ES-I3 (cell line): ENCODE results near the gene PFKFB4.

ENCODE experiments used
- H3K36me3 ChIP-seq: 2 replicates; pipeline ENCODE4 v1.6.1; 2013; ENCODE audit warnings: mild to moderate bottlenecking, low read length, control low read depth, moderate library complexity; ENCODE audit not compliant: insufficient read depth
- H3K4me1 ChIP-seq: 2 replicates; pipeline ENCODE4 v1.6.1; 2013; ENCODE audit warnings: mild to moderate bottlenecking, control low read depth, low read length; ENCODE audit not compliant: insufficient read depth
- H3K9ac ChIP-seq: 2 replicates; pipeline ENCODE4 v1.6.1; 2013; ENCODE audit warnings: low read depth, mild to moderate bottlenecking, low read length, moderate library complexity
- H3K9me3 ChIP-seq: 2 replicates; pipeline ENCODE4 v1.6.1; 2013; ENCODE audit warnings: mild to moderate bottlenecking, low read length, moderate library complexity; ENCODE audit not compliant: control insufficient read depth, insufficient read depth

Gene PFKFB4

GRCh38 chr3:48569808-48570450, 13.3 kb upstream of the PFKFB4 start:
- Histone ChIP-seq H3K36me3 (peaks cover 13% of the 10 kb centered on the region; the same call in 1 of the 2 replicates), H3K4me1 (no peaks in the 10 kb centered on the region), H3K9ac (no peak overlapping the region), H3K9me3 (no peaks in the 10 kb centered on the region)

- Histone ChIP-seq H3K36me3 (peaks cover 15% of the 10 kb centered on the region; the same call in 1 of the 2 replicates), H3K9ac (no peak overlapping the region), H3K9me3 (no peaks in the 10 kb centered on the region), H3K4me1 (no peaks in the 10 kb centered on the region)
Measured at GRCh38 chr3:48569400-48569799, 12.8 kb upstream of the PFKFB4 start.

- Histone ChIP-seq H3K4me1 (peaks cover 5% of the 10 kb centered on the region; the same call in 1 of the 2 replicates), H3K9ac (no peak overlapping the region), H3K36me3 (0 out of 2 replicates have a peak, but pooled peaks cover 7% of the 10 kb centered on the region), H3K9me3 (no peaks in the 10 kb centered on the region)
Measured at GRCh38 chr3:48568476-48568875, 11.9 kb upstream of the PFKFB4 start.

GRCh38 chr3:48567500-48567899, 10.9 kb upstream of the PFKFB4 start:
- no peak overlapping the region for H3K9ac ChIP-seq
- H3K9me3 ChIP-seq = no peaks in the 10 kb centered on the region
- H3K36me3 ChIP-seq = 0 out of 2 replicates have a peak, but pooled peaks cover 5% of the 10 kb centered on the region
- peaks cover 6% of the 10 kb centered on the region for H3K4me1 ChIP-seq

- Histone ChIP-seq H3K4me1 (peaks cover 6% of the 10 kb centered on the region), H3K36me3 (0 out of 2 replicates have a peak, but pooled peaks cover 5% of the 10 kb centered on the region), H3K9me3 (no peaks in the 10 kb centered on the region), H3K9ac (no peak overlapping the region)
Measured at GRCh38 chr3:48567090-48567489, 10.5 kb upstream of the PFKFB4 start.

GRCh38 chr3:48566401-48566760, 9.8 kb upstream of the PFKFB4 start:
- no peaks in the 10 kb centered on the region for H3K9me3 ChIP-seq
- no peak overlapping the region for H3K9ac ChIP-seq
- H3K4me1 ChIP-seq = peaks cover 10% of the 10 kb centered on the region
- H3K36me3 ChIP-seq = 0 out of 2 replicates have a peak, but pooled peaks cover 3% of the 10 kb centered on the region

GRCh38 chr3:48565591-48566400, 9.2 kb upstream of the PFKFB4 start:
- Histone ChIP-seq H3K36me3 (0 out of 2 replicates have a peak, but pooled peaks cover 3% of the 10 kb centered on the region), H3K9me3 (no peaks in the 10 kb centered on the region), H3K9ac (no peak overlapping the region), H3K4me1 (peaks cover 12% of the 10 kb centered on the region)

GRCh38 chr3:48565186-48565585, 8.6 kb upstream of the PFKFB4 start:
- 0 out of 2 replicates have a peak, but pooled peaks cover 3% of the 10 kb centered on the region for H3K36me3 ChIP-seq
- peaks cover 18% of the 10 kb centered on the region for H3K4me1 ChIP-seq
- H3K9me3 ChIP-seq = no peaks in the 10 kb centered on the region
- H3K9ac ChIP-seq = no peak overlapping the region

- 0 out of 2 replicates have a peak, but pooled peaks cover 3% of the 10 kb centered on the region for H3K36me3 ChIP-seq
- H3K4me1 ChIP-seq = peaks cover 18% of the 10 kb centered on the region
- no peaks in the 10 kb centered on the region for H3K9me3 ChIP-seq
- no peak overlapping the region for H3K9ac ChIP-seq
Measured at GRCh38 chr3:48564667-48565066, 8.1 kb upstream of the PFKFB4 start.

- H3K9me3 ChIP-seq = no peaks in the 10 kb centered on the region
- no peak overlapping the region for H3K9ac ChIP-seq
- 0 out of 2 replicates have a peak, but pooled peaks cover 3% of the 10 kb centered on the region for H3K36me3 ChIP-seq
- peaks cover 18% of the 10 kb centered on the region for H3K4me1 ChIP-seq
Measured at GRCh38 chr3:48564022-48564421, 7.4 kb upstream of the PFKFB4 start.

- Histone ChIP-seq H3K4me1 (peaks cover 20% of the 10 kb centered on the region), H3K9me3 (no peaks in the 10 kb centered on the region), H3K36me3 (0 out of 2 replicates have a peak, but pooled peaks cover 3% of the 10 kb centered on the region), H3K9ac (no peak within 1 kb of the TSS)
Measured at GRCh38 chr3:48563382-48563918, 6.8 kb upstream of the PFKFB4 start, which contains the start of gene UCN2. TSS of gene UCN2 (minus strand) at chr3:48563781. CDS start at chr3:48563124, 657 bp downstream.

- H3K9ac ChIP-seq = no peak overlapping the region
- H3K9me3 ChIP-seq = no peaks in the 10 kb centered on the region
- 0 out of 2 replicates have a peak, but pooled peaks cover 3% of the 10 kb centered on the region for H3K36me3 ChIP-seq
- H3K4me1 ChIP-seq = peaks cover 22% of the 10 kb centered on the region
Measured at GRCh38 chr3:48562367-48563095, 5.9 kb upstream of the PFKFB4 start.

GRCh38 chr3:48561045-48561736, 4.6 kb upstream of the PFKFB4 start:
- Histone ChIP-seq H3K36me3 (0 out of 2 replicates have a peak, but pooled peaks cover 3% of the 10 kb centered on the region), H3K4me1 (peaks cover 22% of the 10 kb centered on the region), H3K9ac (no peak overlapping the region), H3K9me3 (no peaks in the 10 kb centered on the region)
